AG09309 (cell line): ENCODE data around the gene PAX3.

ENCODE experiments used
- DNase-seq: peaks from one replicate; pipeline ENCODE4 v3.0.0-alpha.2; 2010; ENCODE audit warnings: low read depth
- H3K4me3 ChIP-seq: 2 replicates; pipeline ENCODE4 v1.5.1; 2011; ENCODE audit warnings: mild to moderate bottlenecking, low read depth, low read length, moderate library complexity; ENCODE audit not compliant: control insufficient read depth
- CTCF ChIP-seq: IDR thresholded peaks from 2 replicates; pipeline ENCODE4 v1.5.1; 2011; ENCODE audit warnings: mild to moderate bottlenecking, low read depth, low read length, inconsistent platforms; ENCODE audit not compliant: insufficient read depth, control insufficient read depth; ENCODE audit errors: missing control alignments

The PAX3 gene

GRCh38 chr2:222297600-222297935, 1.2 kb downstream of the PAX3 start:
- DNase-seq = no peak

GRCh38 chr2:222296911-222297599, 1.7 kb downstream of the PAX3 start:
- TF ChIP-seq CTCF = no peak
- no peak for DNase-seq
- H3K4me3 ChIP-seq = no peak overlapping the region

More at GRCh38 chr2:222297600-222297935, 1.2 kb downstream of the PAX3 start:
- no peak for TF ChIP-seq CTCF
- no peak overlapping the region for H3K4me3 ChIP-seq

- no peak for TF ChIP-seq CTCF
- no peak for DNase-seq
- H3K4me3 ChIP-seq = no peak overlapping the region
Measured at GRCh38 chr2:222296311-222296741, 2.5 kb downstream of the PAX3 start.

- TF ChIP-seq CTCF = no peak
- peak overlapping the region; percentile 27 for H3K4me3 ChIP-seq
- no peak for DNase-seq
Measured at GRCh38 chr2:222295368-222296062, 3.3 kb downstream of the PAX3 start.

- no peak for DNase-seq
- no peak for TF ChIP-seq CTCF
- H3K4me3 ChIP-seq = peak overlapping the region; percentile 27
Measured at GRCh38 chr2:222294996-222295367, 3.8 kb downstream of the PAX3 start.

- no peak overlapping the region for H3K4me3 ChIP-seq
- no peak for DNase-seq
- TF ChIP-seq CTCF = no peak
Measured at GRCh38 chr2:222293660-222294630, 4.9 kb downstream of the PAX3 start.
